IMR-90 (cell line): ENCODE measurements around the gene WDFY2. TPM values are rescaled to one million over a fixed set of nuclear protein-coding genes. Genes with fewer than 3 reads are reported as not detected.

Experiments used
- ATAC-seq: fragments of 200-7000 bp; cut with Tn5 transposase; 2 replicates; pipeline ENCODE4 v1.9.1; 2020; ENCODE audit warnings: low read depth, mild to moderate bottlenecking, moderate library complexity
- BruUV-seq: library from RNA; stranded (reverse); fragments of 400-500 nt; replicated peaks from 2 replicates; lab custom pipeline; 2021; lab: Mats Ljungman, UMichigan
- CTCF ChIA-PET: fragments of 300-600 bp; formaldehyde crosslinking; extraction: SDS; loops from one replicate; lab custom pipeline; 2021; ENCODE audit warnings: antibody characterized with exemption; lab: Yijun Ruan, JAX
- POLR2A ChIA-PET: fragments of 300-600 bp; sonication (Branson Sonifier 250); formaldehyde crosslinking; loops from one replicate; lab custom pipeline; 2022; ENCODE audit warnings: antibody characterized with exemption; ENCODE audit not compliant: unreplicated experiment; lab: Charles Lee
- DNase-seq: peaks from one replicate; pipeline ENCODE4 v3.0.0; 2013
- H2AFZ ChIP-seq: replicated peaks from 2 replicates; pipeline ENCODE3; 2013; ENCODE audit warnings: low read length, mild to moderate bottlenecking; ENCODE audit not compliant: poor library complexity
- H2AK5ac ChIP-seq: 2 replicates; pipeline ENCODE4 v1.6.1; 2013; ENCODE audit warnings: low read depth, low read length, inconsistent platforms
- H2AK9ac ChIP-seq: replicated peaks from 2 replicates; pipeline ENCODE3; 2013; ENCODE audit warnings: mild to moderate bottlenecking, low read depth, low read length, moderate library complexity; ENCODE audit not compliant: poor library complexity
- H2BK120ac ChIP-seq: 2 replicates; pipeline ENCODE4 v1.6.1; 2013; ENCODE audit warnings: low read depth, low read length, inconsistent platforms
- H2BK15ac ChIP-seq: 3 replicates; pipeline ENCODE4 v1.6.1; 2013; ENCODE audit warnings: low read depth, low read length, inconsistent platforms
- H2BK20ac ChIP-seq: 2 replicates; pipeline ENCODE4 v1.6.1; 2013; ENCODE audit warnings: low read depth, mild to moderate bottlenecking, inconsistent platforms, low read length, moderate library complexity
- H2BK5ac ChIP-seq: 2 replicates; pipeline ENCODE4 v1.6.1; 2013; ENCODE audit warnings: mild to moderate bottlenecking, low read depth, low read length, inconsistent platforms; ENCODE audit not compliant: poor library complexity, severe bottlenecking
- H3K14ac ChIP-seq: replicated peaks from 2 replicates; pipeline ENCODE4 v1.6.1; 2013; ENCODE audit warnings: low read depth, low read length, inconsistent platforms
- H3K18ac ChIP-seq: 2 replicates; pipeline ENCODE4 v1.6.1; 2013; ENCODE audit warnings: low read depth, low read length, control low read depth
- H3K23ac ChIP-seq: 2 replicates; pipeline ENCODE4 v1.6.1; 2013; ENCODE audit warnings: low read depth, low read length, inconsistent platforms
- H3K27ac ChIP-seq: 2 replicates; pipeline ENCODE4 v1.5.1; 2013; ENCODE audit warnings: mild to moderate bottlenecking, control low read depth, low read length; ENCODE audit not compliant: insufficient read depth
- H3K27me3 ChIP-seq: 2 replicates; pipeline ENCODE4 v1.6.1; 2013; ENCODE audit warnings: low read length; ENCODE audit not compliant: control insufficient read depth, insufficient read depth
- H3K36me3 ChIP-seq: 2 replicates; pipeline ENCODE4 v1.6.1; 2013; ENCODE audit warnings: low read length, mixed read lengths; ENCODE audit not compliant: control insufficient read depth, insufficient read depth
- H3K4ac ChIP-seq: 2 replicates; pipeline ENCODE4 v1.6.1; 2013; ENCODE audit warnings: low read depth, low read length, inconsistent platforms
- H3K4me1 ChIP-seq: 2 replicates; pipeline ENCODE4 v1.6.1; 2013; ENCODE audit warnings: low read length, mixed read lengths; ENCODE audit not compliant: control insufficient read depth, insufficient read depth
- H3K4me2 ChIP-seq: 2 replicates; pipeline ENCODE4 v1.6.1; 2013; ENCODE audit warnings: low read depth, mild to moderate bottlenecking, control low read depth, low read length, moderate library complexity
- H3K4me3 ChIP-seq: 2 replicates; pipeline ENCODE4 v1.5.1; 2013; ENCODE audit warnings: low read depth, mild to moderate bottlenecking, control low read depth, low read length, moderate library complexity; ENCODE audit not compliant: insufficient read depth
- H3K56ac ChIP-seq: 2 replicates; pipeline ENCODE4 v1.6.1; 2013; ENCODE audit warnings: low read length, inconsistent platforms; ENCODE audit not compliant: insufficient read depth; ENCODE audit errors: extremely low read depth
- H3K79me1 ChIP-seq, 2 experiments: 2 replicates each; pipeline ENCODE4 v1.6.1; 2013; ENCODE audit warnings: low read length in 2 of 2, inconsistent platforms in 1 of 2, low read depth in 1 of 2
- H3K9ac ChIP-seq: 2 replicates; pipeline ENCODE4 v1.6.1; 2013; ENCODE audit warnings: low read depth, low read length, control low read depth
- H3K9me1 ChIP-seq: 2 replicates; pipeline ENCODE4 v1.6.1; 2013; ENCODE audit warnings: low read length, inconsistent platforms; ENCODE audit not compliant: insufficient read depth
- H3K9me3 ChIP-seq: 2 replicates; pipeline ENCODE4 v1.6.1; 2013; ENCODE audit warnings: low read length; ENCODE audit not compliant: control insufficient read depth, insufficient read depth
- H4K20me1 ChIP-seq: 2 replicates; pipeline ENCODE4 v1.6.1; 2013; ENCODE audit warnings: low read length, inconsistent platforms; ENCODE audit not compliant: insufficient read depth
- H4K5ac ChIP-seq: 2 replicates; pipeline ENCODE4 v1.6.1; 2013; ENCODE audit warnings: mild to moderate bottlenecking, low read depth, low read length, control low read depth
- H4K8ac ChIP-seq, 2 experiments: 2 replicates each; pipeline ENCODE4 v1.6.1; 2013; ENCODE audit warnings: low read depth in 2 of 2, low read length in 2 of 2, control low read depth in 1 of 2, inconsistent platforms in 1 of 2
- H4K91ac ChIP-seq: 2 replicates; pipeline ENCODE4 v1.6.1; 2013; ENCODE audit warnings: low read depth, low read length, inconsistent platforms; ENCODE audit not compliant: insufficient read depth
- BHLHE40 ChIP-seq: fragments of 150-350 bp; IDR thresholded peaks from 2 replicates; pipeline ENCODE4 v1.6.1; 2016; ENCODE audit warnings: mild to moderate bottlenecking, low read depth, low read length
- CEBPB ChIP-seq: IDR thresholded peaks from 2 replicates; pipeline ENCODE4 v1.6.1; 2012; ENCODE audit warnings: low read depth, low read length, improper control_type of control experiment
- CHD1 ChIP-seq: IDR thresholded peaks from 2 replicates; pipeline ENCODE4 v1.6.1; 2012; ENCODE audit warnings: low read depth, low read length, improper control_type of control experiment
- FOS ChIP-seq: fragments of 150-350 bp; IDR thresholded peaks from 2 replicates; pipeline ENCODE4 v1.6.1; 2016; ENCODE audit warnings: low read depth, low read length
- MAFK ChIP-seq: IDR thresholded peaks from 2 replicates; pipeline ENCODE4 v1.6.1; 2012; ENCODE audit warnings: low read depth, low read length, improper control_type of control experiment
- MAZ ChIP-seq: IDR thresholded peaks from 2 replicates; pipeline ENCODE4 v1.6.1; 2012; ENCODE audit warnings: low read depth, mild to moderate bottlenecking, low read length, improper control_type of control experiment, moderate library complexity, borderline replicate concordance
- MXI1 ChIP-seq: IDR thresholded peaks from 2 replicates; pipeline ENCODE4 v1.6.1; 2012; ENCODE audit warnings: low read depth, mild to moderate bottlenecking, low read length, moderate library complexity, borderline replicate concordance
- NFE2L2 ChIP-seq: fragments of 150-350 bp; IDR thresholded peaks from 2 replicates; pipeline ENCODE4 v1.6.1; 2016; ENCODE audit warnings: low read depth, mild to moderate bottlenecking, low read length
- POLR2A ChIP-seq: IDR thresholded peaks from 2 replicates; pipeline ENCODE4 v1.6.1; 2012; ENCODE audit warnings: mild to moderate bottlenecking, low read depth, low read length
- RAD21 ChIP-seq: IDR thresholded peaks from 2 replicates; pipeline ENCODE4 v1.6.1; 2012; ENCODE audit warnings: low read length, improper control_type of control experiment
- RCOR1 ChIP-seq: IDR thresholded peaks from 2 replicates; pipeline ENCODE4 v1.6.1; 2012; ENCODE audit warnings: mild to moderate bottlenecking, low read length, improper control_type of control experiment; ENCODE audit not compliant: insufficient replicate concordance
- RFX5 ChIP-seq: IDR thresholded peaks from 2 replicates; pipeline ENCODE4 v1.8.0; 2012; ENCODE audit warnings: low read depth, mild to moderate bottlenecking, low read length, moderate library complexity
- SMC3 ChIP-seq: fragments of 150-350 bp; IDR thresholded peaks from 2 replicates; pipeline ENCODE4 v1.6.1; 2016; ENCODE audit warnings: low read depth, mild to moderate bottlenecking, antibody characterized with exemption, low read length, moderate library complexity
- WGBS, 2 experiments: methylation state at CpG; one replicate each; pipeline versions ENCODE4 v1.1.5 to v1.1.7; 2013; ENCODE audit warnings: missing lambda C conversion rate in 2 of 2; ENCODE audit not compliant: insufficient read length in 1 of 2; ENCODE audit errors: extremely low coverage in 2 of 2; 5-methylcytosine and 5-hydroxymethylcytosine counted together
- dilution Hi-C: fragments of 300-500 bp; cut with HindIII; formaldehyde crosslinking; loops from one replicate; pipeline ENCODE4 v1.14.3; 2018; ENCODE audit warnings: low sequenced_read_pairs; ENCODE audit not compliant: unreplicated experiment
- in situ Hi-C: fragments of 300-500 bp; cut with MboI; formaldehyde crosslinking; loops from 3 replicates; pipeline ENCODE4 v1.14.3; 2019; ENCODE audit warnings: low sequenced_read_pairs, inconsistent platforms, mixed read lengths
- intact Hi-C: fragments of 100-400 bp; cut with micrococcal nuclease; formaldehyde crosslinking; loops from 2 replicates; pipeline ENCODE4 v1.10.0; 2022
- polyA plus RNA-seq, 3 experiments: library from polyadenylated mRNA; depleted of rRNA; stranded (reverse); fragments of >200 nt; gene quantifications; 2 replicates each; pipeline ENCODE4 v1.2.3, GENCODE V29; 2012; ENCODE audit warnings: low replicate concordance in 1 of 3
- total RNA-seq: library from RNA; depleted of rRNA; stranded (reverse); fragments of >200 nt; gene quantifications from 2 replicates; pipeline ENCODE4 v1.2.3, GENCODE V29; 2012
- TF ChIP-seq, protein P1 (sequence below): conservative IDR thresholded peaks from 2 replicates; pipeline ENCODE4 v1.5.1; 2012; ENCODE audit warnings: mild to moderate bottlenecking, low read depth, low read length, improper control_type of control experiment
- TF ChIP-seq, protein P2 (sequence below): fragments of 150-350 bp; IDR thresholded peaks from 2 replicates; pipeline ENCODE4 v1.6.1; 2017; ENCODE audit warnings: mild to moderate bottlenecking, antibody characterized with exemption, low read length, low read depth
- TF ChIP-seq, protein P3 (sequence below): fragments of 150-350 bp; IDR thresholded peaks from 2 replicates; pipeline ENCODE4 v1.6.1; 2016; ENCODE audit warnings: low read depth, mild to moderate bottlenecking, low read length, moderate library complexity, borderline replicate concordance

Gene WDFY2
- total and polyA plus RNA-seq, 2 of the 4 experiments (the other 2 are of a cell fraction), result 4.3 to 5.4 TPM

DNA sequence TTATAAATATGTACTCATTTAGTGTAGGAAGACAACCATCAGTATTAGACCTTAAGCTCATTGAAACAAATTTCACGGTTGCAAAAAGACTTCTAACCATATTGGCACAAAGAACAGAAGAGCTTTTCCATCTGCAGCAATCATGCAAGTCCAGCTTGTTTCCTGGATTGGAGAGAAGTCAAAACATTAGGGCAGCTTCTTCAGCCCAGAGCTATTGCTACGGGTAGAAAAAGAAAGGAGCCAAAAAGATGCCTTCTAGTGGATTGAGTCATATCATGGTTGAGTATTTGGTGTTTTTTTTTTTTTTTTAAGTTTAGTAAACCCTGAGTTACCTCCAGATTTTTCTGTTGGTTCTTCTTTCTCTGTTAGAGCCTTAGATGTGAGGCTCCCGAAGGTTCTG, 99.8 kb downstream of the WDFY2 start:
- H4K91ac ChIP-seq, result no peak overlapping the region
- dilution Hi-C loops (no loop called here), intact Hi-C loops (no loop called here), in situ Hi-C loops (no loop called here)
- no peak overlapping the region for H4K5ac ChIP-seq
- H3K4me3 ChIP-seq, result no peak overlapping the region
- H2AK5ac ChIP-seq, result no peak overlapping the region
- H3K23ac ChIP-seq, result no peak overlapping the region
- H2BK5ac ChIP-seq, result no peak overlapping the region
- no peak overlapping the region for H3K4ac ChIP-seq
- H3K36me3 ChIP-seq, result no peaks in the 10 kb centered on the region
- H2BK15ac ChIP-seq, result no peak overlapping the region
- H3K27ac ChIP-seq, result no peak overlapping the region
- 67% methylated on average over 1 of the region's 3 CpGs; no CpG with 5 or more reads in 1 of the 2 experiments for WGBS, 2 experiments
- H3K4me1 ChIP-seq, result peaks cover 8% of the 10 kb centered on the region; the same call in 1 of the 2 replicates
- H3K56ac ChIP-seq, result no peak overlapping the region
- peaks cover 39 to 78% of the 10 kb centered on the region in 2 experiments for H3K79me1 ChIP-seq
- POLR2A ChIA-PET, result no interaction called here
- CTCF ChIA-PET, result interaction anchor here (0.6 to 1.2 kb wide), 4 partner anchors 9 to 66 kb away, joined by 3 to 7 read pairs (median 3); no protein-coding TSS in a partner anchor
- ATAC-seq (no peak), DNase-seq (peak; percentile 49)
- H3K14ac ChIP-seq, result no peak overlapping the region
- H2AK9ac ChIP-seq, result no peak overlapping the region
- no TSS peak for BruUV-seq
- H2BK120ac ChIP-seq, result no peak overlapping the region
- no peaks in the 10 kb centered on the region for H3K27me3 ChIP-seq
- H3K9me3 ChIP-seq, result no peaks in the 10 kb centered on the region
- peaks cover 19% of the 10 kb centered on the region for H3K9me1 ChIP-seq
- no peak overlapping the region for H3K18ac ChIP-seq
- peaks cover 4% of the 10 kb centered on the region; the same call in 1 of the 2 replicates for H4K20me1 ChIP-seq
- H3K9ac ChIP-seq, result no peak overlapping the region
- no peak overlapping the region for H3K4me2 ChIP-seq
- H2AFZ ChIP-seq, result no peak overlapping the region
- no peak overlapping the region for H2BK20ac ChIP-seq
- H4K8ac ChIP-seq, result no peak overlapping the region
- TF ChIP-seq POLR2A, result no peak
- TF ChIP-seq, protein P1, sequence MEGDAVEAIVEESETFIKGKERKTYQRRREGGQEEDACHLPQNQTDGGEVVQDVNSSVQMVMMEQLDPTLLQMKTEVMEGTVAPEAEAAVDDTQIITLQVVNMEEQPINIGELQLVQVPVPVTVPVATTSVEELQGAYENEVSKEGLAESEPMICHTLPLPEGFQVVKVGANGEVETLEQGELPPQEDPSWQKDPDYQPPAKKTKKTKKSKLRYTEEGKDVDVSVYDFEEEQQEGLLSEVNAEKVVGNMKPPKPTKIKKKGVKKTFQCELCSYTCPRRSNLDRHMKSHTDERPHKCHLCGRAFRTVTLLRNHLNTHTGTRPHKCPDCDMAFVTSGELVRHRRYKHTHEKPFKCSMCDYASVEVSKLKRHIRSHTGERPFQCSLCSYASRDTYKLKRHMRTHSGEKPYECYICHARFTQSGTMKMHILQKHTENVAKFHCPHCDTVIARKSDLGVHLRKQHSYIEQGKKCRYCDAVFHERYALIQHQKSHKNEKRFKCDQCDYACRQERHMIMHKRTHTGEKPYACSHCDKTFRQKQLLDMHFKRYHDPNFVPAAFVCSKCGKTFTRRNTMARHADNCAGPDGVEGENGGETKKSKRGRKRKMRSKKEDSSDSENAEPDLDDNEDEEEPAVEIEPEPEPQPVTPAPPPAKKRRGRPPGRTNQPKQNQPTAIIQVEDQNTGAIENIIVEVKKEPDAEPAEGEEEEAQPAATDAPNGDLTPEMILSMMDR, result no peak
- no peak for TF ChIP-seq NFE2L2
- TF ChIP-seq RCOR1, result no peak
- TF ChIP-seq SMC3, result no peak
- TF ChIP-seq, protein P2, sequence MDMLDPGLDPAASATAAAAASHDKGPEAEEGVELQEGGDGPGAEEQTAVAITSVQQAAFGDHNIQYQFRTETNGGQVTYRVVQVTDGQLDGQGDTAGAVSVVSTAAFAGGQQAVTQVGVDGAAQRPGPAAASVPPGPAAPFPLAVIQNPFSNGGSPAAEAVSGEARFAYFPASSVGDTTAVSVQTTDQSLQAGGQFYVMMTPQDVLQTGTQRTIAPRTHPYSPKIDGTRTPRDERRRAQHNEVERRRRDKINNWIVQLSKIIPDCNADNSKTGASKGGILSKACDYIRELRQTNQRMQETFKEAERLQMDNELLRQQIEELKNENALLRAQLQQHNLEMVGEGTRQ, result no peak
- TF ChIP-seq MAFK, result no peak
- TF ChIP-seq BHLHE40, result no peak
- TF ChIP-seq CEBPB, result no peak
- TF ChIP-seq, protein P3, sequence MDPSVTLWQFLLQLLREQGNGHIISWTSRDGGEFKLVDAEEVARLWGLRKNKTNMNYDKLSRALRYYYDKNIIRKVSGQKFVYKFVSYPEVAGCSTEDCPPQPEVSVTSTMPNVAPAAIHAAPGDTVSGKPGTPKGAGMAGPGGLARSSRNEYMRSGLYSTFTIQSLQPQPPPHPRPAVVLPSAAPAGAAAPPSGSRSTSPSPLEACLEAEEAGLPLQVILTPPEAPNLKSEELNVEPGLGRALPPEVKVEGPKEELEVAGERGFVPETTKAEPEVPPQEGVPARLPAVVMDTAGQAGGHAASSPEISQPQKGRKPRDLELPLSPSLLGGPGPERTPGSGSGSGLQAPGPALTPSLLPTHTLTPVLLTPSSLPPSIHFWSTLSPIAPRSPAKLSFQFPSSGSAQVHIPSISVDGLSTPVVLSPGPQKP, result no peak
- no peak for TF ChIP-seq MAZ
- no peak for TF ChIP-seq MXI1
- TF ChIP-seq FOS, result no peak
- no peak for TF ChIP-seq RFX5
- TF ChIP-seq CHD1, result no peak
- TF ChIP-seq RAD21, result no peak
